ENCODE results near the gene DPYD. TPM values are rescaled to one million over a fixed set of nuclear protein-coding genes. Genes with fewer than 3 reads are reported as not detected.

Gene DPYD
- total RNA-seq, 1 donor, result 81.4 TPM

DNA sequence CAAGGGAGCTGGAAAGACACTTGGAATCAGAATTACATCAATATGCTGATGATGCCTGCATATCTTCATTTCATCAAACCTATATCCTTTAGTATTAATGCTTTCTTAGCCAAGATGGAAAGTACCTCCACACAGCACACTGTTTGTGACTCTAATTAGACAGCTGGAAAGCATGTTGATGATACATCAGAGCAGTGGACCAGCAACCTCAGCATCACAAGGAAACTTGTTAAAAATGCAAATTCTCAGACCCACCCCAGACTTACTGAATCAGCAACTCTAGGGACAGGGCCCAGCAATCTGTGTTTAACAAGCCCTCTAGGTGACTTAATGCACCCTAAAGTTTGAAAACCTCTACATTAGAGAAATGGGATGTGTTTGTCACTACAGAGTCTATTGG is 332.1 kb downstream of the DPYD start:
- no peaks in the 10 kb centered on the region for H3K79me2 ChIP-seq (ENCODE audit: insufficient read depth, low read length)
- no peak overlapping the region for H3K4me3 ChIP-seq (ENCODE audit: insufficient read depth, low read length)
- no peak overlapping the region for H3K27ac ChIP-seq (ENCODE audit: low read depth, low read length)
- H4K20me1 ChIP-seq (ENCODE audit: insufficient read depth, low read length), result no peaks in the 10 kb centered on the region
- H3K4me2 ChIP-seq (ENCODE audit: insufficient read depth, low read length), result no peak overlapping the region
- TF ChIP-seq, protein P1, sequence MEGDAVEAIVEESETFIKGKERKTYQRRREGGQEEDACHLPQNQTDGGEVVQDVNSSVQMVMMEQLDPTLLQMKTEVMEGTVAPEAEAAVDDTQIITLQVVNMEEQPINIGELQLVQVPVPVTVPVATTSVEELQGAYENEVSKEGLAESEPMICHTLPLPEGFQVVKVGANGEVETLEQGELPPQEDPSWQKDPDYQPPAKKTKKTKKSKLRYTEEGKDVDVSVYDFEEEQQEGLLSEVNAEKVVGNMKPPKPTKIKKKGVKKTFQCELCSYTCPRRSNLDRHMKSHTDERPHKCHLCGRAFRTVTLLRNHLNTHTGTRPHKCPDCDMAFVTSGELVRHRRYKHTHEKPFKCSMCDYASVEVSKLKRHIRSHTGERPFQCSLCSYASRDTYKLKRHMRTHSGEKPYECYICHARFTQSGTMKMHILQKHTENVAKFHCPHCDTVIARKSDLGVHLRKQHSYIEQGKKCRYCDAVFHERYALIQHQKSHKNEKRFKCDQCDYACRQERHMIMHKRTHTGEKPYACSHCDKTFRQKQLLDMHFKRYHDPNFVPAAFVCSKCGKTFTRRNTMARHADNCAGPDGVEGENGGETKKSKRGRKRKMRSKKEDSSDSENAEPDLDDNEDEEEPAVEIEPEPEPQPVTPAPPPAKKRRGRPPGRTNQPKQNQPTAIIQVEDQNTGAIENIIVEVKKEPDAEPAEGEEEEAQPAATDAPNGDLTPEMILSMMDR (IDR thresholded peaks at IDR 0.05; ENCODE audit: extremely low read depth, low read depth, low read length), result no peak
- H3K36me3 ChIP-seq (ENCODE audit: insufficient read depth, low read length), result peaks cover 5% of the 10 kb centered on the region
- H3K4me1 ChIP-seq (ENCODE audit: insufficient read depth, low read length), result no peaks in the 10 kb centered on the region
- DNase-seq (ENCODE audit: insufficient read length, low spot score, missing footprints), result no peak
- H3K27me3 ChIP-seq (ENCODE audit: insufficient read depth, low read length), result no peaks in the 10 kb centered on the region
- H2AFZ ChIP-seq (ENCODE audit: low read length), result no peak overlapping the region
- no peaks in the 10 kb centered on the region for H3K9me3 ChIP-seq (ENCODE audit: low read depth, low read length)

DNA sequence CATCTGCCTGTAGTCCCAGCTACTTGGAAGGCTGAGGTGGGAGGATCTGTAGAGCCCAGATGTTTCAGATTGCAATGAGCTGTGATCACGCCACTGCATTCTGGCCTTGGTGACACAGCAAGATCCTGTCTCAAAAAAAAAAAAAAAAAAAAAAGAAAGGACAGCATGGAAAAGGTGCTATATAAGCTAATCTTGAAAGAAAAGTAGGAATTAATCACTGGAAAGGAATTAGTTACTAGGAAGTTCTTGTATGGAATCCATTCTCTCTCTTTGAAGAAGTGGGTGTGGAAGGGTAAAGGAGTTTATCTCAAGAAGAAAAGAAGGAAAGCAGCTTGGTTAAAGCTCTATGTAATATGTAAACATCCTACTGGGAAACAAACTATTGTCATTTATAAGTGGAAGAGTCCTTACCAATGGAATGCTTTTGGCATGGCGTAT is 339.2 kb downstream of the DPYD start:
- Histone ChIP-seq H4K20me1 (ENCODE audit: insufficient read depth, low read length) (no peaks in the 10 kb centered on the region), H3K9me3 (ENCODE audit: low read depth, low read length) (no peaks in the 10 kb centered on the region), H3K4me1 (ENCODE audit: insufficient read depth, low read length) (peaks cover 4% of the 10 kb centered on the region), H2AFZ (ENCODE audit: low read length) (no peak overlapping the region), H3K79me2 (ENCODE audit: insufficient read depth, low read length) (no peaks in the 10 kb centered on the region), H3K36me3 (ENCODE audit: insufficient read depth, low read length) (no peaks in the 10 kb centered on the region), H3K27me3 (ENCODE audit: insufficient read depth, low read length) (no peaks in the 10 kb centered on the region), H3K4me3 (ENCODE audit: insufficient read depth, low read length) (no peak overlapping the region), H3K27ac (ENCODE audit: low read depth, low read length) (no peak overlapping the region), H3K4me2 (ENCODE audit: insufficient read depth, low read length) (no peak overlapping the region)
- no peak for DNase-seq (ENCODE audit: insufficient read length, low spot score, missing footprints)
- TF ChIP-seq, protein P1 (IDR thresholded peaks at IDR 0.05; ENCODE audit: extremely low read depth, low read depth, low read length), result no peak

DNA sequence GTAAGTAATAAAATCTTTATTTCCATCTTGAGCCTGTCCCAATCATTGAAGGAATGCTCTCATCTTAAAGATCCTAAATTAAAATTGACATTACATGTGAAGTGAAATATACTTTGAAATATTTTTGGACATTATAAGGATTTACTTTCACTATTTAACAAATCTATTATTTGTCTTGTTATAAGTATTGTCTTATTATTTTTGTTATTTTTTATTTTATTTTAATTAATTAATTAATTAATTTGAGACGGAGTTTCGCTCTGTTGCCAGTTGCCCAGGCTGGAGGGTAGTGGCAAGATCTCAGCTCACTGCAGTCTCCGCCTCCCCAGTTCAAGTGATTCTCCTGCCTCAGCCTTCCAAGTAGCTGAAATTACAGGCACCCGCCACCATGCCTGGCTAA is 343.2 kb downstream of the DPYD start:
- Histone ChIP-seq H3K9me3 (ENCODE audit: low read depth, low read length) (no peaks in the 10 kb centered on the region), H3K27me3 (ENCODE audit: insufficient read depth, low read length) (no peaks in the 10 kb centered on the region), H3K4me3 (ENCODE audit: insufficient read depth, low read length) (no peak overlapping the region), H3K27ac (ENCODE audit: low read depth, low read length) (no peak overlapping the region), H3K79me2 (ENCODE audit: insufficient read depth, low read length) (no peaks in the 10 kb centered on the region), H4K20me1 (ENCODE audit: insufficient read depth, low read length) (no peaks in the 10 kb centered on the region), H3K4me2 (ENCODE audit: insufficient read depth, low read length) (no peak overlapping the region), H3K36me3 (ENCODE audit: insufficient read depth, low read length) (no peaks in the 10 kb centered on the region), H2AFZ (ENCODE audit: low read length) (no peak overlapping the region), H3K4me1 (ENCODE audit: insufficient read depth, low read length) (peaks cover 4% of the 10 kb centered on the region)
- TF ChIP-seq, protein P1 (IDR thresholded peaks at IDR 0.05; ENCODE audit: extremely low read depth, low read depth, low read length), result no peak
- no peak for DNase-seq (ENCODE audit: insufficient read length, low spot score, missing footprints)

DNA sequence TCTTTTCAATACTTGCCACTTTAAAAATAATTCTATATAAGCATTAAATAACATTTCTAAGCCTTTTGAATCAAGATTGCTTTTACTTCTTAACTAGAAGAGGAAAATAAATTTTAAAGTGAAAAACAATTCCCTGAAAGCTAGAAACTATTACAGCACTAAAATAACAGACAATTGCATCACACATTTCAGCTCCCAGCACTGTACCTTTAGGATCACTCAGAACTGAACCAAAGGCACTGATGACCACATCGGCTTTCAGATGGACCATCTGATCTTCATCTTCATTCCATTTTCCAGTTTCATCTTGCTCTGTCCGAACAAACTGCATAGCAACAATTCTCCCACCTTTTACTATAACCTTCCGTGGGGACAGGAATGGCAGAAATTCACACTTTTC is 347.3 kb downstream of the DPYD start:
- Histone ChIP-seq H3K27ac (ENCODE audit: low read depth, low read length) (no peak overlapping the region), H3K36me3 (ENCODE audit: insufficient read depth, low read length) (no peaks in the 10 kb centered on the region), H3K4me3 (ENCODE audit: insufficient read depth, low read length) (no peak overlapping the region), H3K4me1 (ENCODE audit: insufficient read depth, low read length) (no peaks in the 10 kb centered on the region), H3K9me3 (ENCODE audit: low read depth, low read length) (no peaks in the 10 kb centered on the region), H2AFZ (ENCODE audit: low read length) (no peak overlapping the region), H3K4me2 (ENCODE audit: insufficient read depth, low read length) (no peak overlapping the region), H3K79me2 (ENCODE audit: insufficient read depth, low read length) (no peaks in the 10 kb centered on the region), H4K20me1 (ENCODE audit: insufficient read depth, low read length) (no peaks in the 10 kb centered on the region), H3K27me3 (ENCODE audit: insufficient read depth, low read length) (no peaks in the 10 kb centered on the region)
- TF ChIP-seq, protein P1 (IDR thresholded peaks at IDR 0.05; ENCODE audit: extremely low read depth, low read depth, low read length), result no peak
- DNase-seq (ENCODE audit: insufficient read length, low spot score, missing footprints), result no peak
